SU-DHL-6 (cell line): ENCODE results near the gene LSM3.

Source experiments
- CTCF ChIP-seq: fragments of 200-600 bp; sonication (generic); IDR thresholded peaks from one replicate; pipeline ENCODE4 v1.5.1; 2017; ENCODE audit warnings: antibody characterized with exemption, mild to moderate bottlenecking, low read length, moderate library complexity; ENCODE audit not compliant: insufficient read depth, poor library complexity, severe bottlenecking
- EZH2phosphoT487 ChIP-seq: fragments of 200-600 bp; sonication (generic), shearing (Covaris generic); conservative IDR thresholded peaks from 2 replicates; pipeline ENCODE4 v1.6.1; 2018; ENCODE audit warnings: mild to moderate bottlenecking, antibody characterized with exemption, low read length, moderate library complexity, mixed read lengths

GRCh38 chr3:14244521-14245247 lies 66.1 kb downstream of the LSM3 start:
- TF ChIP-seq CTCF (no peak), EZH2phosphoT487 (no peak)
